Measurements from ENCODE around the gene PTPRT.

GRCh38 chr20:43155366-43156100 lies 34.2 kb downstream of the PTPRT start:
- TF ChIP-seq CTCF (IDR thresholded peaks at IDR 0.05) = no peak
- TF ChIP-seq POLR2A (IDR thresholded peaks at IDR 0.05) = no peak

Data from Peyer's patch (tissue), 4 donors.